Measurements from ENCODE around the gene COL4A2.

COL4A2 gene

DNA sequence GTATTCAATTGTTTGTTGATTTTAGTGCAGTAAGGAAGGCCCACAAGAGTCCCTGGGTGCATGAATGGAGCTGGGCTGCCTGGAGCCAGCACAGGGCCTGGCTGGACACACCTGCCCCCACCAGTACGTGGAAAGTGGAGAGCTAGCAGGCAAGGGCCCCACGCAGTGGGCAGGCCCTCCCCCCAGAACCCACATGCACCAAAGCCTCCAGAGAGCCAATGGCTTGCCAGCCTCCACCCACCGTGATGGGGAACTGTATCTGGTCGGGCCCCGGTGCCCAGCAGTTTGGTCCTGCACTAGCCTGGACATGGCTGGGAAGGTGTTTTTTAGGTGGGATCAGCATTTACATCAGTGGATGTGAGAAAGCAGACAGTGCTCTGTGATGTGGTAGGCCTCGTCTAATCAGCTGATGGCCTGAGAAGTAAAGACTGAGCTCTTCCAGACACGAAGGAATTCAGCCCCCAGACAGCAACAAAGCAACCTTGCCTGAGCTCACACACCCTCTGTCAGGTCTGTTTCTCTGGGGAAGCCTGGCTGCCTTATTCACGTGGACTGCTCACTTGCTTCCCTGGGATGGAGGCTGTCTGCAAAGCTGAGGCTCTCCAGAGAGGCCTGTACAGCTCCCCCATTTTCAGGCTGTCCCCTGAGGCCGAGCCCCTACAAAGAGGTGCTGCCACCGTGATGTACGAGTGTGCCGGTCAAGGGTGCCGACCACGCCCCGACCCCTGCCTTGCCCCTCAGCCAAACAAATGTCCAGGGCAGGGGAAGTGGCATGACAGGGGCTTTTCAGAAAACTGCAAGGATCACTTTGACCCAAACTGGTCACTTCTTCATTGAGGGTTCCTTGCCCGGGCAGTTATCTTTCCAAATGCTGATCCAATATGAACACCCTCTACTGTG, 226.9 kb downstream of the COL4A2 start:
- no peak for DNase-seq (ENCODE audit: low read depth in 2 of 2)

DNA sequence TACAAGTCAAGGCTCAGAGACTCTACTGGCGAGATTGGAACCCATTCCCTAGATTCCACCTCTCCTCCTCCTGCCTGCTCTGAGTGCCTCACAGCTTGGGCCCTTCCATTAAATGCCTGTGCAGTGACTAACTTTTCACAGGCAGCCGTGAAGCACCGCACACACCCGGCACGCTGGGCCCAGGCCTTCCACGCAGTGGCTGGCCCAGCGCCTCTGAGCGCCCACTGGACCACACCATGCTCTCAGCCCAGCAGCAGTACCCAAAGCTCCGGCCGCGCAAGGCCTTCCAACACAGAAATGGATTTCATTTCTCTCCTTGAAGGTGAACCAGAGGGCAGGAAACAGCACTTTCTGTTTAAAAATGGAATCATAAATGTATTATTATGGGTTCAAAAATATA, 228.4 kb downstream of the COL4A2 start:
- no peak for DNase-seq (ENCODE audit: low read depth in 2 of 2)

DNA sequence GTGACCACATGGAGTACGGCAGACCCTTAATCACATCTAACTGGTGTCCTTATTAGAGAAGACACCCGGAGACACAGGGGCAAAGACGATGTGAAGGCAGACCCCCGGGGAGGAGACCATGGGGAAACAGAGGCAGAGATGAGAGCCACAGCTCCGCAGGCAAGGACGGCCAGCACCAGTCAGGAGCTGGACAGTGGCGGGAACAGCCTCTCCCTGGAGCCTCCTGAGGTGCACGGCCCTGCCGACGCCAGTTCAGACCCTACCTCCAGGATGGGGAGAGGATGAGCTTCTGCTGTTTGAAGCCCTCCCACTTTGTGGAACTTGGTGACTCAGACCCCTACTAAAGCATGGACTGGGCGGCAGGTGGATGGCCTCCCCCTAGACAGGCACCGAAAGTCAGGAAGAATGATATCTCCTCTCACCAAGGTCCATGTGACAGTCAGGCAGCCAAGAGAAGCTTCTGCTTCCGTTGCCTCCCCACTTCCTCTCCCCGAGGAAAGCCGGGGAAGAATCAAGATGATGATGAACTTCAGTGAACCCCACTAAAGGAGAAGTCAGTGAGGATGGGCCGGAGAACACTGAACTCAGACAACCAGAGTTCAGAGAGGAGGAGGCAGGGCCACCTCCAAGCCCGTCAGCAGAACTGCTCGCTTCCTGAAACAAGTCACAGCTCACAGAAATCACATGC, 229.1 kb downstream of the COL4A2 start:
- no peak for DNase-seq (ENCODE audit: low read depth in 2 of 2)

DNA sequence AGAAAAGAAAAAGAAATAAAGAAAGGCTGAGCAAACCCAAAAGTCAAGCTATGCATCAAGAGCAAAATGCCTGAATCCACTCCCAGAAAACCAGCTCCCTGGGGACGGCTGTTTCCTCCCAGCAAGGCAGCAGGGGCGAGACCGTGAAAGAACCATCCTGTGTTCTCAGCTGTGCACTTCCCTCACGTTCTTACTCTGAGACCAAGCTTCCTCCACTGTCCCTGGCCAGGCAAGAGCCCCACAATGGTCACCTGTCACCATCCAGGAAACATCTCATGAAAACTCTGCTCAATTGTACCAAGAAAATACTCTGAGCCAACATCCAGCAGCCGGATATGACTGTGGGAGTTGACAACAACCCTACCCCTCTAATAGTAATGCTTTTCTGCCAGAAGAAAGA, 231.5 kb downstream of the COL4A2 start:
- no peak for DNase-seq (ENCODE audit: low read depth in 2 of 2)

DNA sequence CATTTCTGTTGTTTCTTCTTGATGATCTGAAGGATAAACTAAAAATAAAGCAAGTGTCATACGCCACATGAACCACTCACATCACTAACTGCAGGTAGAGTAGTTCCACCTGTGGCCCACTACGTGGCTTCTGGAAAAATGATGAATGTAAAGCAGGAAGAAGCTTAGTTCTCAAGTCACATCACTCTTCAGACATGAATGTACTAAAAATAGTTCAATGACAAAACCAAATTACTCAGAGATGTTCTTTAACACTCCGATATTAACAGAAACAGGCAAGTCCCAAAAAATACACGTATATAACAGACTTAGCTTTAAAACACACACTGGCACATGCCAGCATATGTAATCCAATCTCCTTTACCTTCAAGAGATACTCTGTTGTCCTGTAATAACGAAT, 232.8 kb downstream of the COL4A2 start:
- DNase-seq (ENCODE audit: low read depth in 2 of 2) = no peak

DNA sequence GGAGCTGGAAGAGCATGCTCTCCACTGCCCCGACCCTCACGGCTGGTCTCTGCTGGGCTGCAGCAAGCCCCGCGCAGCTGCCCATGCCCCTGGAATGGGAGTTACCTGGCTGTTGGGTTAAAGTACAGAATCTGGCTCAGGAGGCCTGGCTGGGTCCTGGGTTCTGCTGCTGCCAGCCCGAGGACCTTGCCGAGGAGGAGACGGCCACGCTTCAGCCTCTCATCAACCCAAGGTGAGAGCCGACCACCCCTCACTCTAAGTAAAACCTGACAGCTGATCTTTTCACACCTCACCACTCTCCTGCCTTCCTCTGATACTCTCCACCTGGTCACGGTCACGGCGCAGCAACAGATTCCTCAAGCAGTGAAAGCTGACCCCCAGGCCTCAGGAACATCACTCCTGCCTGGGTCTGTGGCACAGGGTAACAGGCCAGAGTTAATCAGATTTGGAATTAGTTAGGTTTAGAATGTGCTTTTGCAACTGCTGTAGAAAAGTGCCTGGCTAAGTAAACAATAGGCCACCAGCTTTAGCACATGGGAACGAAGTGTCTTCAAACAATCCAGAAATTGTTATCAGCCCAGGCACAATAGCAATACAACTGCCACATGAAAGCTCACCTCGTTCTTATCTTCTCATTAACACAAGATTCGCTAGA, 233.9 kb downstream of the COL4A2 start:
- no peak for DNase-seq (ENCODE audit: low read depth in 2 of 2)

DNA sequence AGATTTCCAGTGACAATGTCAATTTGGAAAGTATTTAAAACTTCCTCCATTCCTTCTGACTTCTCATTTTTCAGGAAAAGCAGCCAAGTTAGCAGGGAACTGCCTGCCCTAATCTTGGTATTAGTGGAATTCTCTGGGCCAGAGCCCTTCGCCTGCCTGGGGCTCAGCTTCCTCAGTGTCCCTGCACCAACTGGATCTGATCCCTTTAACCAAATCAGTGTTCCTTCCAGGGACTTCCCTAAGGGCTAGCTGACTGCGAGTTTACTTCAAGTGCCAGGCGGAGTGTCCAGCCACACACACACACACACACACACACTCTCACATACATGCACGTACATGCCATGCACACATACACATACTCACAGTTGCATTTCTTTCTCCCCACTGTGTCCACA, 234.4 kb downstream of the COL4A2 start:
- no peak for DNase-seq (ENCODE audit: low read depth in 2 of 2)

DNA sequence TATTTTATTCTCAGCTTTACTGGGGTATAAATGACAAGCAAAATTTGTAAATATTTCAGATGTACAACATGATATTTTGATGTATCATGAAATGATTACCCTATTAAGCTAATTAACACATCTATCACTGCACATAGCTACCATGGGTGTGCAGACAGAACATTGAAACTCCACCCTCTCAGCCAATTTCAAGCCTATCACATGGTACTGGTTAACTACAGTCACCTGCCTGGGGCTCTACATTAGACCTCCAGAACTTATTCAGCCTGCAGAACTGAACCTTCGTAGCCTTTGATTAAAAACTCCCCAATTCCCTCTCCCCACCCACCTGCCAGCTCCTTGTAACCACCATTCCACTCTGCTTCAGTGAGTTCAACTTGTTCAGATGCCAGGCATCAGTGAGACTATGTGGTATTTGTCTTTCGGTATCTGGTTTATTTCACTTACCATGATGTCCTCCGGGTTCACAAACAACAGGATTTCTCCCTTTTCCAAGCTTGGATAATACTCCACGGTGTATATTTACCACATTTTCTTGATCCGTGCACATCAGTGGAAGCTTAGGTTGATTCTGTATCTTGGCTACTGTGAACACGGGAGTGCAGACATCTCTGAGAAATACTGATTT, 235.2 kb downstream of the COL4A2 start:
- no peak for DNase-seq (ENCODE audit: low read depth in 2 of 2)

DNA sequence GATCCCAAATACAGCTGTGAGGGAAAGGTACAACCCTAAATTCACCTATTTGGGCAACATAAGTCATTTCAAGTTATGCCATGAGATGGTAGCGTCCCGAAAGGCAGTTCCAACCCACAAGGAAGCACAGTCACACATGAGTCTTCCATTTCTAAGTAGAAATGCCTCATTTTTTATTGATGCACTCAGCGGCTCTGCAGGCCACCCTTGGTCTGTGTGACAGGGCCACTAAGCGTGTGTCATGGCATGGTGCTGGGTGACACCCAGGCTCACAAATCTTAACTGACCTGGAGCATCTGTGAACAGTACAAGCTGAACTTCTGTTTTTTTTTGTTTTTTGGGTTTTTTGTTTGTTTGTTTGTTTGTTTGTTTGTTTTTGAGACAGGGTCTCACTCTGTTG, 239.3 kb downstream of the COL4A2 start:
- DNase-seq (ENCODE audit: low read depth in 2 of 2) = no peak

DNA sequence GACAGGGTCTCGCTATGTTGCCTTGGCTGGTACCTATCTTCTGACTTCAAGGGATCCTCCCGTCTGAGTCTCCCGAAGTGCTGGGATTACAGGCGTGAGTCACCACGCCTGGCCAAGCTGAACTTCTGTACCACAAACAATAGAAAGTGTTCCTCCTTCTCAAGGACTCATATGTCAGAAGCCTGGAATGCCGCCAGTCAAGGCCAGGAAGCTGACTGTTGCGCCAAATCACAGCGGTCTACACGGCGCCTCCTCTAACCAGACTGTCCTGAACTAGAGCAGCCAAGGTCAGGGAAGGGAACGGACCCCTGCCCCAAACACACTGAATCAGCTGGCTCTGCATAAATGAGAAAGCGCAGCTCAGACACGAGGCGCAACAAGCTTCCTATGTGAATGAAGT, 239.8 kb downstream of the COL4A2 start:
- DNase-seq (ENCODE audit: low read depth in 2 of 2) = no peak

DNA sequence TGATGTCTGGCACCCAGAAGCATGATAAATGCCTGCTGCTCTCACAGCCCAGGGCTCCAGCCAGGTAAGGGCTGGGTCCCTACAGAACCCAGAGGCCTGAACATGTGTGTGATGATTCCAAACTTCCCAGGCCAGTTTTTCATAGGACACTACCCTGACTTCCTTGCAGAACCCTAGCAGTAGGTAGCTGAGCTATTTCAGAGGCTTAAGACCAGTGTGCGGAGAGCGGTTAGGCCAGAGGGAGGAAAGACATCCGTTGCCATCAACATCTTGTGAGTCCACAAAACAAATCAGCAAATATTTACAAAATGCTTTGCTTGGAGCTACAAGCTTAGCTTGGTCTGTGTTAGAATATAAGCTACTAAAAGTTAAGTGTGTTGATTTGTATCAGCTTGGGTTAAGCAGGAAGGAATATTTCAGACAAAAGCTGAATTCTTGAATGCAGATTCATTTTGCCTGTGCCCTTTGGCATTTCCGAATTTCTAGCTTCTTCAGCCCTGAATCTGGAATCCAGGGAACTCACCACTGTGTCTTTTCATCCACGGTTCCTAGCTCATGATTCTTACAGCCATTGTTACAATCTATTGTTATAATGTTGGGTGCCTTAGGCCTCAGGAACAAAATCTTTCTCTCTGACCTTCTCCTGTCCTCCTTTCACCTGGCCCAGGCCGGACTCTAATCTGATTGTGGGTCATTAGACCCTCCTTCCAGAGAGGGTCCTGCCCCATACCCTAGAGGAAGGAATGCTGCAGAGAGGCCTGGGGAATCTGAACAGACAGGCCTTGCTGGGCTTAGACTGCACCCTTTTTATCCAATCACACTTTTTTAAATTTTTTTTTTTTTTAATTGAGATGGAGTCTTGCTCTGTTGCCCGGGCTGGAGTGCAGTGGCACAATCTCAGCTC, 242.1 kb downstream of the COL4A2 start:
- no peak for DNase-seq (ENCODE audit: low read depth in 2 of 2)

DNA sequence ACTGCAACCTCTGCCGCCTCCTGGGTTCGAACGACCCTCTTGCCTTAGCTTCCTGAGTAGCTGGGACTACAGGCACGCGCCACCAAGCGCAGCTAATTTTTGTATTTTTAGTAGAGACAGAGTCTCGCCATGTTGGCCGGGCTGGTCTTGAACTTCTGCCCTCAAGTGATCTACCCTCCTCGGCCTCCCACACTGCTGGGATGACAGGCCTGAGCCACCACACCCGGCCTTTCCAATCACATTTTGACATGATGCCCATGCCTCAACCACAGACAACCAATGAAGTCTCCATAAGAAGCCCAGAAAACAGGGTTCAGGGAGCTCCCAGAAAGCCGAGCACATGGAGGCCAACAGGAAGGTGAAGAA, 242.7 kb downstream of the COL4A2 start:
- DNase-seq (ENCODE audit: low read depth in 2 of 2) = no peak

DNA sequence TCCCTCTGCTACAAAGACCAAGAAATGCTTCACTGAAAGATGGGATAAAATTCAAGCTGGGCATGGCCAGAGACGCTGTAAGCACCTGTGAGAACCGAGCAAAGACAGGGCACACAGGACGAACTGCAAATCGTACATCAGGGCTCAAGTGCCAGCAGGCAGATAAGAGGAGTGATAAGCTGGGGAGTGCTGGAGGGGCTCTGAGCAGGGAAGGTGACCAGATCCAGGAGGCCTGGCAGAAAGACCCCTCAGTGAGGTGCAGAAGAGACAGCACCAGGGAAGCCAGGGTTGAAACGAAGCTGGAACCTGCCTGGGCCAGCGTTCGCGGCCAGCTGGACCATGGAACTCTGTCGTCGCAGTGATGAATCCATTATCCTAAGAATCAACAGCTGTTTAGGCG, 244.2 kb downstream of the COL4A2 start:
- no peak for DNase-seq (ENCODE audit: low read depth in 2 of 2)

DNA sequence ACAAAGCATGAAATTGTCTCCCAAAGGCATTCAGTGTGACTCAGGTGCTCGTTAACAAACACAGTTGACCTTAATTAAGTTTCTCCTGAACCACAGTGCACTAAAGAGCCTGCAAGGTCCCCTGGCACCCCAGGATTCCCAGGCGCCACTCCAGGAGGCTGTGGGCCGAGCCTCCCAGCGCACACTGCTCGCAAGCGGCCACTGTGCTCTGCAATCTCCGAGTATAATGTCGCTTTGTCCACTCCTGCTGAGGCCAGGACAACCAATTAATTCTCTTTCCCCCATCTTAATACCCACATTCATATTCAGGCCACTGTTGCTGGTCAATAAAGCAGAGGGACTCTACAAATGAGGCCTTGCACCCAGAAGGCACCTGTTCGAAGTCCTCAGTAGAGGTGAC, 245.7 kb downstream of the COL4A2 start:
- DNase-seq (ENCODE audit: low read depth in 2 of 2) = no peak

DNA sequence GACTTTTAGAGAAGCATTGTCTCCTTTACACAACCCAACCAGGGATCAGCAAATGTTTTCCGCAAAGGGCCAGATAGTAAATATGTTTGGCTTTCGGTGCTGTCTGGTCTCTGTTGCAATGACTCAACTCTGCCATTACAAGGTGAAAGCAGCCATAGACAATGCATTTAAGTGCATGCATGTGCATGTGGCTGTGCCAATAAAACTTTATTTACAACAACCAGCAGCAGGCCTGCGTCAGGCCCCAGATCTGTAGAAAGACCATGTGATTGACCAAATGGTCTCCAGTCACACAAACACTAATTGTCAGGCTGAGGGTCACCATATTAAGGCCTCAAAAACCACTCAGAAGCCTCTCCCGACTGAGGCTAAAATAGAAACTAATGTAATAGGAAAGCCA, 246.3 kb downstream of the COL4A2 start:
- no peak for DNase-seq (ENCODE audit: low read depth in 2 of 2)

DNA sequence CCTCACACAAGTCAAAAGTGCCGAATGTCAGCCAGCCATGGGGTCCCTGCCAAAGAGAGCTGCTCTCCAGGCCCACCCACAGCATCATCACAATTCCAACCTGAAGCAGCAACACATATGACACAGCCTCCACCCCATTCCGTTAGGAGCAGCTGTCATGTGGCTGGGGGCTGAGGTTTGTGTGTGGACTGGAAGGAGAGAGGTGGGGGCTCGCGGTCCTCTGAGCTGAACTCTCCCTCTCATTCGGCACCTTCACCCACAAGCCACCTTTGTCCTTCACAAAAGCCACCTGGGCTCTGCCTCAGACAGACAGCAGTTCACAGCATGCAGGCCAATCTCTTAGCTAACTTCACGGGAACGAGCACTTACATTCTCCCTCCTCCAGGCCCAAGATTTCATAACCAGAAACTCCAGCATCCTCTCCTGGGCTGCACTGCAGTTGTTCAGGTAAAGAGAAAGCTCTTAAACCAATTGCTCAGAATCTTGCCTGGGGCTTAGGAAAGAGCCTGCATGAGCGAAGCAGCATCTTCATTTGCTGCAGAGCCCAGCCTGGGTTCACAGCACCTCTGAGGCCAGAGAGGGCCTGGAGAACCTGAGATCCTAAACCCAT, 247.2 kb downstream of the COL4A2 start:
- DNase-seq (ENCODE audit: low read depth in 2 of 2) = no peak

DNA sequence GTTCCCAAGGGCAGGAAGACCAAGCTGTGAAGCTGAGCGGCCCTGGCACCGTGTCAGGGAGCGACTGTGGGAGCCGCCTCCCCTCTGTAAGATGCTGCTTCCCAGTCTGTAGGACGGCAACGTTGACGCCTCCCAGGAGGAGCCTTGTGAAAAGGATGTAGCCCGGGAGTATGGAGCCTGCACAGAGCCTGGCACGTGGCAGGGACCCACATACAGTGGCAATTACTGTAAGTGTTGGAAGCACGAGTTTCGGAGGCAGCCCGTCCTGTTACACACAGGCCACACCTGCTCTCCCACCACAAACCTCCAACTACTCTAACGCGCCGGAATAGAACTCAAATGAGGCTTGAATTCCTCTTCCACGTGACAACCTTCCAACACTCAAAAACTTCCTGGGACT, 247.9 kb downstream of the COL4A2 start:
- no peak for DNase-seq (ENCODE audit: low read depth in 2 of 2)

DNA sequence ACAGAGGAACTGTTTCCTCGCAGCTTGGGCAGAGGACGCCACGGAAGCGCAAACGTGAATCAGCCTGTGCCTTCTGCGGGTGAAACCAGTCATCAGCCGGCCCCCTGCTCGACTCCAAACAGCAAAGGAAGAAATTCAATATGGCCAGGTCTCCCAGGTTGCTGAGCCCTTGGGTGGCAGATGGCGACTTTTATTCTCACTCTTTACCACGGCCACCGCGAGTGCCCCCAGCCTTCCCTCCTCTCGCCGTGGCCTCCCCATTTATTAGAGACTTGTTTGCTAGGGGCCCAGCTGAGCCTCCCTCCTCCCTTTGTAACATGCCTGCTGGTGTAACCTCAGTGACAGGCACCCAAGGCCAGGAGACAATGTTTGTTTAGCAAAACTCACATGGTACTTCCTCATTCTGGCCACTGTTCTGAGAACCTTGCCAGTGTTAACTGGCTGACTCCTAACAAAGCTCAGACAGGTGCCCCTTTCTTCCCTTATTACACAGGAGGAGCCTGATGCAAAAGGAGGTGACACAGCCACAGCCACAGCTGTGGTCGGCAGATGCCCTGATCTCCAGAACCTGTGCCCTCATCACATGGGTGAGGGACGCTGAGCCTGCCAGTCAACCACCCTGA, 248.6 kb downstream of the COL4A2 start:
- DNase-seq (ENCODE audit: low read depth in 2 of 2) = no peak

DNA sequence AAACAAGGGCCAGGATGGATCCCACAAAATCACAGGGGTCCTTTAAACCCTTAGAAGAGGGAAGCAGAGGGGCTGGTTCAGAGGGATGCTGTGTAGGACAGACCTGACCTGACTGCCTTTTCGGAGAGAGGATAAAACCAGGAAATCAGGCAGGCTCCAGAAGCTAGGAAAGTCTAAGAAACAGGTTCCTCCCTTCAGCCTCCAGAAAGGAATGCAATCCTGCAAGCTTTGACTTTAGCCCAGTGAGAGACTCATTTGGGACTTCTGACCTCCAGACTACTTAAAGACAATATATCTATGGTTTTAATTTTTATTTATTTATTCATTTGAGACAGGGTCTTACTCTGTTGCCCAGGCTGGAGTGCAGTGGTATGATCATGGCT, 249.1 kb downstream of the COL4A2 start:
- no peak for DNase-seq (ENCODE audit: low read depth in 2 of 2)

DNA sequence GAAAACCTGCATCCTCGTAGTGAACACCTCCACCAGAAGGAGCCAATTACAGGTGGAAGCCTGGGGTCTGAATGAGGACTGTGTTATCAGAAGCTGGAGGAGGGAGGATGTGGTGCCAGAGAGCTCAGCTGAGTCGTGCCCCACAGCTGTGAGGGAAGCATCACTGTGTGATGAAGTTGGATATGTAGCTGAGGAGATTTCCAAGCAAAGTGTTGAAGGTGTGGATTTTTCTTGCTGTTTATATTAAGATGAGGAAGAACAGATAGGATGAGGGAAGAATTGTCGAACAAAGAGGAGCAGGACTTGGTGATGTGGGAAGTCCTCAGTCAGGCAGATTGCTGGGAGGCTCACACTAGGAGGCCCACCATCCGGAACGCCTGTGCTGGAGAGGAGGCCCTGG, 250.0 kb downstream of the COL4A2 start:
- DNase-seq (ENCODE audit: low read depth in 2 of 2) = no peak
